Spleen (tissue), 7 donors: ENCODE data around the gene KHK.

Source experiments
- CTCF ChIP-seq, 11 experiments: fragments of 200-600 bp in 7 of 11; fragments of 450-650 bp in 4 of 11; sonication (generic) in 4 of 11; IDR thresholded peaks in 8 of 11; conservative IDR thresholded peaks in 3 of 11; 1 replicate in 7 of 11; 2 replicates in 4 of 11; pipeline versions ENCODE4 v1.4.0 to v1.8.0; 2016 to 2021; ENCODE audit warnings: antibody characterized with exemption in 11 of 11, inconsistent platforms in 4 of 11, mild to moderate bottlenecking in 1 of 11
- POLR2AphosphoS5 ChIP-seq, 3 donors: sonication (generic); formaldehyde crosslinking; IDR thresholded peaks; one replicate each; pipeline ENCODE4 v1.5.1; 2017; ENCODE audit warnings: antibody characterized with exemption in 3 of 3
- donor health status: DM: no; HTN: no; CAD: no; lungs with moderate emphysema.
- donor health status: DM: no; HTN: no; CAD: no.
- donor health status: DM: no; HTN: no; CAD: no.

DNA sequence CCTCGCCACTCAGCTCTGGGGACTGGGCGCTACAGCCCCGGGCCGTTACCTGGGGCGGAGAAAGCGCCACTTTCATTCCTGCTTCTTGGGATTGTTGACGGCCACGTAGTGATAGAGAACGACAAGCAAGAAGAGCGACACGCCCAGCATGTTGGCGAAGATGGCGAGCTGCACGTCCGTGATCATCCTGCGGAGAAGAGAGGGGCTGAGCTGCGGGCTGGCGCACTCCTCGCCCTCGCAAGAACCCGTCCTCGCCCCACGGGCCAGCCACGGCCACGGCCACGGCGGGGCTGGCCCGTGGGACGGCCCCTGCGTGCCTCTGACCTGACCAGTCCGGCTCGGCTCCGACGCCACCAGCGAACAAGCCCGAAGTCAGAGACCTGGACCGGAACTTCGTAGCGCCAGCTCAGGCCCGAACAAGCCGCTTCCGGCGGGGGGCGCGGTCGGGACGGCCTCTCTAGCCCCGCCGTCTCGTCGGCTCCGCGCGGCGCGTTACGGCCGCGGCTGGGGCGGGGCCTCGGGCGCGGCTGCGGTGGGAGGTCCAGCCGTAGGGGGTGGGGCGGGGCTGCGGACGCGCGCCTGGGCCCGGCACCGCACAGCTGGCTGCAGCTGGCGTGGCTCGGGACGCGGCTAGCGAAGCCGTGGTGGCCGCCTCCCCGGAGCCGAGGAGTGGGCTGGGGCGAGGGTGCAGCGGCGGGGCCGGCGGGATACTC, 15.1 kb upstream of the KHK start, which contains the start of gene OST4:
- peak in 5 of 11 experiments; percentile 11 to 49 (median 24) for TF ChIP-seq CTCF (IDR thresholded peaks at IDR 0.05 in 8 of 11, conservative IDR thresholded peaks at IDR 0.05 in 3 of 11)
- TF ChIP-seq POLR2AphosphoS5 (IDR thresholded peaks at IDR 0.05), result peak; percentile 94 to 96 (median 95)
